ENCODE measurements around the gene MAU2. TPM values are rescaled to one million over a fixed set of nuclear protein-coding genes. Genes with fewer than 3 reads are reported as not detected.
"Not testable (repeated sequence)": the region's sequence is repeated elsewhere in the genome, so short reads cannot be mapped to it uniquely, and the experiment has no call there.

MAU2 gene
- total and polyA plus RNA-seq, 4 donors: 28.0 to 78.8 (median 47.1) TPM

GRCh38 chr19:19385131-19385895 is 64.7 kb downstream of the MAU2 start:
- peak overlapping the region; percentile 71 for H3K27ac ChIP-seq (ENCODE audit: low read depth, low read length)
- DNase-seq (ENCODE audit: low read depth in 4 of 6, low spot score in 6 of 6): peak; percentile 94 to 100 (median 98)
- H3K4me1 ChIP-seq (ENCODE audit: control insufficient read depth, insufficient read depth, low read length): peaks cover 32% of the 10 kb centered on the region
- peak overlapping the region; percentile 65 for H3K4me3 ChIP-seq (ENCODE audit: low read depth, low read length)
- under 1% methylated on average over 75 of the region's 75 CpGs for WGBS (ENCODE audit: insufficient coverage)
- no peaks in the 10 kb centered on the region for H3K27me3 ChIP-seq (ENCODE audit: control insufficient read depth, insufficient read depth, low read length)
- H3K9me3 ChIP-seq (ENCODE audit: control insufficient read depth, insufficient read depth, low read length): no peaks in the 10 kb centered on the region
- H3K36me3 ChIP-seq (ENCODE audit: control insufficient read depth, insufficient read depth, low read length): no peaks in the 10 kb centered on the region

- Histone ChIP-seq H3K4me1 (ENCODE audit: control insufficient read depth, insufficient read depth, low read length) (peaks cover 32% of the 10 kb centered on the region), H3K36me3 (ENCODE audit: control insufficient read depth, insufficient read depth, low read length) (no peaks in the 10 kb centered on the region), H3K27ac (ENCODE audit: low read depth, low read length) (peak overlapping the region; percentile 33), H3K4me3 (ENCODE audit: low read depth, low read length) (peak overlapping the region; percentile 65), H3K27me3 (ENCODE audit: control insufficient read depth, insufficient read depth, low read length) (no peaks in the 10 kb centered on the region), H3K9me3 (ENCODE audit: control insufficient read depth, insufficient read depth, low read length) (no peaks in the 10 kb centered on the region)
- DNase-seq (ENCODE audit: low read depth in 4 of 6, low spot score in 6 of 6): peak in 1 of 6 donors; percentile 12
- 2% methylated on average over 74 of the region's 75 CpGs for WGBS (ENCODE audit: insufficient coverage)
Observed at GRCh38 chr19:19385896-19386869, 65.6 kb downstream of the MAU2 start.

GRCh38 chr19:19387108-19387507 is 66.5 kb downstream of the MAU2 start:
- Histone ChIP-seq H3K27me3 (ENCODE audit: control insufficient read depth, insufficient read depth, low read length) (no peaks in the 10 kb centered on the region), H3K4me1 (ENCODE audit: control insufficient read depth, insufficient read depth, low read length) (peaks cover 32% of the 10 kb centered on the region), H3K36me3 (ENCODE audit: control insufficient read depth, insufficient read depth, low read length) (no peaks in the 10 kb centered on the region), H3K9me3 (ENCODE audit: control insufficient read depth, insufficient read depth, low read length) (no peaks in the 10 kb centered on the region), H3K27ac (ENCODE audit: low read depth, low read length) (no peak overlapping the region), H3K4me3 (ENCODE audit: low read depth, low read length) (no peak overlapping the region)
- DNase-seq (ENCODE audit: low read depth in 4 of 6, low spot score in 6 of 6): no peak
- 83% methylated on average over 5 of the region's 5 CpGs for WGBS (ENCODE audit: insufficient coverage)

- H3K27ac ChIP-seq (ENCODE audit: low read depth, low read length): no peak overlapping the region
- WGBS (ENCODE audit: insufficient coverage): 50% methylated on average over 7 of the region's 13 CpGs
Observed at GRCh38 chr19:19388568-19389555, 68.2 kb downstream of the MAU2 start.

GRCh38 chr19:19389683-19390082 is 69.1 kb downstream of the MAU2 start:
- H3K4me1 ChIP-seq (ENCODE audit: control insufficient read depth, insufficient read depth, low read length): peaks cover 29% of the 10 kb centered on the region
- not testable (repeated sequence) for H3K27me3 ChIP-seq (ENCODE audit: control insufficient read depth, insufficient read depth, low read length); H3K9me3 ChIP-seq (ENCODE audit: control insufficient read depth, insufficient read depth, low read length); H3K36me3 ChIP-seq (ENCODE audit: control insufficient read depth, insufficient read depth, low read length); H3K27ac ChIP-seq (ENCODE audit: low read depth, low read length); DNase-seq (ENCODE audit: low read depth in 4 of 6, low spot score in 6 of 6); H3K4me3 ChIP-seq (ENCODE audit: low read depth, low read length)
- 96% methylated on average over 4 of the region's 12 CpGs for WGBS (ENCODE audit: insufficient coverage)

More at GRCh38 chr19:19388568-19389555, 68.2 kb downstream of the MAU2 start:
- no peaks in the 10 kb centered on the region for H3K27me3 ChIP-seq (ENCODE audit: control insufficient read depth, insufficient read depth, low read length)
- no peaks in the 10 kb centered on the region for H3K9me3 ChIP-seq (ENCODE audit: control insufficient read depth, insufficient read depth, low read length)
- H3K36me3 ChIP-seq (ENCODE audit: control insufficient read depth, insufficient read depth, low read length): no peaks in the 10 kb centered on the region
- no peak overlapping the region for H3K4me3 ChIP-seq (ENCODE audit: low read depth, low read length)
- H3K4me1 ChIP-seq (ENCODE audit: control insufficient read depth, insufficient read depth, low read length): peaks cover 32% of the 10 kb centered on the region
- no peak for DNase-seq (ENCODE audit: low read depth in 4 of 6, low spot score in 6 of 6)

GRCh38 chr19:19394333-19394732 is 73.7 kb downstream of the MAU2 start:
- DNase-seq (ENCODE audit: low read depth in 4 of 6, low spot score in 6 of 6); H3K27ac ChIP-seq (ENCODE audit: low read depth, low read length); H3K27me3 ChIP-seq (ENCODE audit: control insufficient read depth, insufficient read depth, low read length); H3K4me3 ChIP-seq (ENCODE audit: low read depth, low read length); H3K36me3 ChIP-seq (ENCODE audit: control insufficient read depth, insufficient read depth, low read length); H3K9me3 ChIP-seq (ENCODE audit: control insufficient read depth, insufficient read depth, low read length): not testable (repeated sequence)
- WGBS (ENCODE audit: insufficient coverage): 93% methylated on average over 4 of the region's 7 CpGs
- peaks cover 12% of the 10 kb centered on the region for H3K4me1 ChIP-seq (ENCODE audit: control insufficient read depth, insufficient read depth, low read length)

GRCh38 chr19:19399733-19400433 is 79.3 kb downstream of the MAU2 start:
- Histone ChIP-seq H3K9me3 (ENCODE audit: control insufficient read depth, insufficient read depth, low read length) (no peaks in the 10 kb centered on the region), H3K36me3 (ENCODE audit: control insufficient read depth, insufficient read depth, low read length) (no peaks in the 10 kb centered on the region), H3K4me1 (ENCODE audit: control insufficient read depth, insufficient read depth, low read length) (peaks cover 2% of the 10 kb centered on the region), H3K27ac (ENCODE audit: low read depth, low read length) (no peak overlapping the region), H3K27me3 (ENCODE audit: control insufficient read depth, insufficient read depth, low read length) (no peaks in the 10 kb centered on the region), H3K4me3 (ENCODE audit: low read depth, low read length) (no peak overlapping the region)
- WGBS (ENCODE audit: insufficient coverage): 30% methylated on average over 3 of the region's 9 CpGs
- peak in 2 of 6 donors; percentile 44 to 75 for DNase-seq (ENCODE audit: low read depth in 4 of 6, low spot score in 6 of 6)

- Histone ChIP-seq H3K36me3 (ENCODE audit: control insufficient read depth, insufficient read depth, low read length) (no peaks in the 10 kb centered on the region), H3K4me1 (ENCODE audit: control insufficient read depth, insufficient read depth, low read length) (peaks cover 17% of the 10 kb centered on the region), H3K27me3 (ENCODE audit: control insufficient read depth, insufficient read depth, low read length) (no peaks in the 10 kb centered on the region), H3K4me3 (ENCODE audit: low read depth, low read length) (no peak overlapping the region), H3K9me3 (ENCODE audit: control insufficient read depth, insufficient read depth, low read length) (no peaks in the 10 kb centered on the region), H3K27ac (ENCODE audit: low read depth, low read length) (no peak overlapping the region)
- 97% methylated on average over 9 of the region's 11 CpGs for WGBS (ENCODE audit: insufficient coverage)
- no peak for DNase-seq (ENCODE audit: low read depth in 4 of 6, low spot score in 6 of 6)
Observed at GRCh38 chr19:19402656-19403372, 82.2 kb downstream of the MAU2 start.

Measured in spinal cord (tissue), 10 donors.